ENCODE measurements around the gene ITSN1. TPM values are rescaled to one million over a fixed set of nuclear protein-coding genes. Genes with fewer than 3 reads are reported as not detected.

ITSN1 gene
- total RNA-seq, 4 donors from 2014 or later = 29.6 to 42.2 (median 41.1) TPM

DNA sequence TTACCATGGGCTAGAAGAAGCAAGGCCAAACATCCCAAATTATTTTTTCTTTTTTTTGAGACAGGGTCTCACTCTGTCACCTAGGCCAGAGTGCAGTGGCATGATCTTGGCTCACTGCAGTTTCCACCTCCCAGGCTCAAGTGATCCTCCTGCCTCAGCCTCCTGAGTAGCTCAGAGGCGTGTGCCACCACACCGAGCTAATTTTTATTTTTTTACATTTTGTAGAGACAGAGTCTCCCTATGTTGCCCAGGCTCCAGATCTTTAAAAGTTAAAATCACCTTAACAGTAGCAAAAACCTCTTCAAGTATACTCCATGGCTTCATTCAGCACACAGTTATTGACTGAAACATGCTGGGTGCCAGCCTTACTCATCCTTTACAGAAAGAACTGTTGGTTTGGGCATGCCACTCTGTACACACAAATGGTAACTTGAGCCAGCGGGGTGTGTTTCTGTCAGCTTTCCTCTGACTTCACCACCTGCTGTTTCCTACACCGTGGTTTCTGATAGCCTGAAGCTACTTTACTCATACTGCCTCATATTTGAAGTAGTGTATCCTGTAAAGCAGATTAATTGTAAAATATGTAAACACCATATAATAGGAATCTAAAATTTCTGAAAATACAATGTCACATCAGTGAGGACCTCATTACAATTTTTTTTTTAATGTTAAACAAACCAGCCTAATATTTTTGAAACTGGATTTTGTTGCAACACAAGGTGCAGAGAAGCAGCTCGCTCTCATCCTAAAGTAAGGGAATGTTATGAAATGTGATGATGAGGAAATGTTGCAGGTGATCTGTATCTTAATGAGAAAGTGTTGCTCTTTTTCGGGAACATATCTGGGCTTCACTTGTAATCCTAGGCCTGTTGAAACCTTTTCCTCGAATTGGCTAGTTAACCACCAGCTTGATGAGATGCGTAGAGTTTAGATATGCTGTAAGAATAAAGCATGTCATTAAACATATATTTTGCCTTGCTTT is 159.4 kb downstream of the ITSN1 start:
- intact Hi-C loops (cut with DNase I) = no loop called here
- TF ChIP-seq POLR2A (IDR thresholded peaks at IDR 0.05) (no peak), CTCF (IDR thresholded peaks at IDR 0.05) (no peak)
- Histone ChIP-seq H3K4me3 (replicated peaks in 1 of 3) (no peak overlapping the region), H3K27ac (peak overlapping the region in 2 of 3 donors; percentile 46 to 49), H3K36me3 (peaks cover 5% of the 10 kb centered on the region in 2 donors), H3K9me3 (no peaks in the 10 kb centered on the region), H3K4me1 (peaks cover 12 to 13% of the 10 kb centered on the region in 2 donors), H3K27me3 (no peaks in the 10 kb centered on the region)
- 74 to 76% methylated on average over 8 of the region's 8 CpGs for WGBS, 2 donors
- DNase-seq = peak; percentile 57 to 67

- 77 to 81% methylated on average over 4 of the region's 4 CpGs for WGBS, 2 donors
Observed at GRCh38 chr21:33802481-33802880, 160.2 kb downstream of the ITSN1 start.

GRCh38 chr21:33808715-33809367 is 166.5 kb downstream of the ITSN1 start:
- no peaks in the 10 kb centered on the region for H3K9me3 ChIP-seq
- H3K4me1 ChIP-seq = peaks cover 8 to 25% of the 10 kb centered on the region in 2 donors
- no peak overlapping the region for H3K4me3 ChIP-seq (replicated peaks in 1 of 3)
- no peaks in the 10 kb centered on the region for H3K36me3 ChIP-seq
- intact Hi-C loops (cut with DNase I) = no loop called here
- DNase-seq = no peak
- H3K27me3 ChIP-seq = no peaks in the 10 kb centered on the region
- H3K27ac ChIP-seq = no peak overlapping the region
- 92 to 94% methylated on average over 2 of the region's 2 CpGs for WGBS, 2 donors
- no peak for TF ChIP-seq CTCF (IDR thresholded peaks at IDR 0.05)
- TF ChIP-seq POLR2A (IDR thresholded peaks at IDR 0.05) = no peak

More at GRCh38 chr21:33802481-33802880, 160.2 kb downstream of the ITSN1 start:
- peaks cover 12 to 13% of the 10 kb centered on the region in 2 donors for H3K4me1 ChIP-seq
- H3K36me3 ChIP-seq = peaks cover 4 to 5% of the 10 kb centered on the region in 2 donors
- TF ChIP-seq POLR2A (IDR thresholded peaks at IDR 0.05) = no peak
- no peak for TF ChIP-seq CTCF (IDR thresholded peaks at IDR 0.05)
- H3K27ac ChIP-seq = peak overlapping the region in 2 of 3 donors; percentile 46 to 49
- no peaks in the 10 kb centered on the region for H3K9me3 ChIP-seq
- DNase-seq = no peak
- H3K27me3 ChIP-seq = no peaks in the 10 kb centered on the region
- intact Hi-C loops (cut with DNase I) = no loop called here
- H3K4me3 ChIP-seq (replicated peaks in 1 of 3) = no peak overlapping the region

GRCh38 chr21:33810766-33811165 is 168.5 kb downstream of the ITSN1 start:
- intact Hi-C loops (cut with DNase I) = no loop called here
- Histone ChIP-seq H3K9me3 (no peaks in the 10 kb centered on the region), H3K4me1 (peaks cover 8 to 32% of the 10 kb centered on the region in 2 donors), H3K27ac (peak overlapping the region in 2 of 3 donors; percentile 32 to 38), H3K27me3 (no peaks in the 10 kb centered on the region), H3K4me3 (replicated peaks in 1 of 3) (no peak overlapping the region), H3K36me3 (no peaks in the 10 kb centered on the region)
- DNase-seq = no peak
- WGBS, 2 donors = 44 to 61% methylated on average over 4 of the region's 4 CpGs
- TF ChIP-seq POLR2A (IDR thresholded peaks at IDR 0.05) (no peak), CTCF (IDR thresholded peaks at IDR 0.05) (no peak)

Measured in thyroid gland (tissue), 4 donors.